HG02588 (cell line): ENCODE data around the gene TNXB.
"Not testable (repeated sequence)": the region's sequence is repeated elsewhere in the genome, so short reads cannot be mapped to it uniquely, and the experiment has no call there.

Source experiments
- ATAC-seq: cut with Tn5 transposase; IDR thresholded peaks from one replicate; pipeline ENCODE4 v1.9.1; 2021; ENCODE audit warnings: mild to moderate bottlenecking, moderate library complexity; ENCODE audit not compliant: unreplicated experiment

TNXB gene

GRCh38 chr6:32067521-32067920, 41.6 kb downstream of the TNXB start:
- ATAC-seq: not testable (repeated sequence)

DNA sequence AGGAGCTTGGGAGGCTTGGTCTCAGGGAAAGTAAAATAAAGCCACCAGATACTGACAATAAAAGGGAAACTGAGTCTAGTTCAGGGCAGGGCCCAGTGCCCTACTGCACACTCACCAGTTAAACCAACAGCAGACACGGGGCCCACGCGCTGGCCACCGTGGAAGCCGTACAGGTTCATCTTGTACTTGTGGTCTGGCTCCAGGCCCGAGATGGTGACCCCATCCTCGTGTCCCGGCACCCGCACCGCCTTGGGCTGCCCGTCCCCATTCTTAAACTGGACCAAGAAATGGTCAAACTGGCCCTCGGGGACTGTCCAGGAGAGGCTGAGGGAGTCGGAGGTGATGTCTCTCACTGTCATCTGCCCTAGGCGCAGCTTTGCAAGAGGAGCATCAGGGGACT, 44.4 kb downstream of the TNXB start:
- no peak for ATAC-seq

DNA sequence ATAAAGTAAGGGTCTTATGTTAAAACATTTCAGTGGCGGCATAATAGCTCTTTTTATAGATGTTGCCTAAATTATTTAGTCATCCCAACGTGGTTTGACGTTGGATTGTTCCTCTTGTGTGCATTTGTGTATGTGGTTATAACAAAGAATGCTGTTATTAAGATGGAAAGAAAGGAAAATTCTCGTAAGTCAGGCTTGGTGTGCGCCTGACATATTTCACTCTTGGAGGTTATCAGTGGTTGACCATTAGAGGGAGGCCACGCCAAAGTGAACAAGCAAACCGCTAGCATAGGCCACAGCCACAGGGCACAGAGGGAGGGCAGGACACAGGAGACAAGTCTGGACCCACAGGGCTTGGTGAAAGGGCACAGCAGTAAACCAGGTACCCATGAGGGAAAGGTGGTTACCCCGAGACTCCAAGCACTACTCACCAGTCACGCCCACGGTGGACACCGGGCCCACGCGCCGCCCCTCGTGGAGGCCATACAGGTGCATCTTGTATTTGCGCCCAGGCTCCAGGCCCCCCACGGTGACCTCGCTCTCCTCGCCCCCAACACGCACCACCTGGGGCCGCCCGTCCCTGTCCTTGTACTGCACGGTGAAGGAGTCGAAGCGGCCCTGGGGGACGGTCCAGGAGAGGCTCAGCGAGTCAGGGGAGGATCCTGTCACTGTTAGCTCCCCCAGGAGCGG, 48.0 kb downstream of the TNXB start:
- no peak for ATAC-seq

DNA sequence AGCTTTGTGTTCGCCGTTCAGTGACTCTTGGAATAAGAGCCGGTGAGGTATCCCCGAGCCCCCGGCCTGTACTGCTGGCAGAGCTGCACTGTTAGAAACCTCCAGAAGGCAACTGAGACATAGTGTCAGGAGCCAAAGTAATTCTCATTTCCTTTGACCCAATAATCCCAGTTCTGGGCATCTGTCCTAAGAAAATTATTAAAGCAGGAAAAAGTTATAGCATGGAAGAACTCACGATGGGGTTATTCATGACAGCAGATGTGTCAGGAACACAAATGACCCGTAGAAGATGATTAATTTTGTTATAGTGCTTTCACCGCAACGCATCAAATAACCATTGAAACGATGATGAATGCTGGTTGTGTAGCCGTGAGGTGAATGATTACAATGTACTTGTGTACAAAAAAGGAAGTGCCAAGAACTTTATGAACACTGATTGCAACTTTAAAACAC, 50.6 kb downstream of the TNXB start:
- no peak for ATAC-seq

- no peak for ATAC-seq
Measured at GRCh38 chr6:32057966-32058365, 51.2 kb downstream of the TNXB start.

GRCh38 chr6:32056254-32056653, 52.9 kb downstream of the TNXB start:
- no peak for ATAC-seq

- not testable (repeated sequence) for ATAC-seq
Measured at GRCh38 chr6:32055756-32056155, 53.4 kb downstream of the TNXB start.

DNA sequence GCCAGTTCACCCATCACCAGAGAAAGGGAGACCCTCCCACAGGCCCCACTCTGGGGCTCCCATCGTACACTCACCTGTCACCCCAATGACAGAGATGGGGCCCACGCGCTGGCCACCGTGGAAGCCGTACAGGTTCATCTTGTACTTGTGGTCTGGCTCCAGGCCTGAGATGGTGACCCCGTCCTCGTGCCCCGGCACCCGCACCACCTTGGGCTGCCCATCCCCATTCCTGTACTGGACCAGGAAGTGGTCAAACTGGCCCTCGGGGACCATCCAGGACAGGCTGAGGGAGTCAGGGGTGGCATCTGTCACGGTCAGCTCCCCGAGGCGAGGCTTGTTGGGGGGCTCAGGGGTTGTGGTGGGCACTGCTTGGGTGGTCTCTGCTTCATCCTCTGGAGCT, 55.8 kb downstream of the TNXB start:
- not testable (repeated sequence) for ATAC-seq

DNA sequence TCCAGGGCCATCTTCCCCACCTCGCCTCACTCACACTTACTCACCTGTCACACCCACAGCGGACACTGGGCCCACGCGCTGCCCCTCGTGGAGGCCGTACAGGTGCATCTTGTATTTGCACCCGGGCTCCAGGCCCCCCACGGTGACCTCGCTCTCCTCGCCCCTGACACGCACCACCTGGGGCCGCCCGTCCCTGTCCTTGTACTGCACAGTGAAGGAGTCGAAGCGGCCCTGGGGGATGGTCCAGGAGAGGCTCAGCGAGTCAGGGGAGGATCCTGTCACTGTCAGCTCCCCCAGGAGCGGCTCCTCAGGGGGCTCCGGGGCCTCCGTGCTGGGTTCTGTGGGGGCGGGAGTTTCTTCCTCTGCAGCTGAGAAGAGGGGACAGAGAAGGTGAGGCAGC, 56.5 kb downstream of the TNXB start:
- ATAC-seq: not testable (repeated sequence)

DNA sequence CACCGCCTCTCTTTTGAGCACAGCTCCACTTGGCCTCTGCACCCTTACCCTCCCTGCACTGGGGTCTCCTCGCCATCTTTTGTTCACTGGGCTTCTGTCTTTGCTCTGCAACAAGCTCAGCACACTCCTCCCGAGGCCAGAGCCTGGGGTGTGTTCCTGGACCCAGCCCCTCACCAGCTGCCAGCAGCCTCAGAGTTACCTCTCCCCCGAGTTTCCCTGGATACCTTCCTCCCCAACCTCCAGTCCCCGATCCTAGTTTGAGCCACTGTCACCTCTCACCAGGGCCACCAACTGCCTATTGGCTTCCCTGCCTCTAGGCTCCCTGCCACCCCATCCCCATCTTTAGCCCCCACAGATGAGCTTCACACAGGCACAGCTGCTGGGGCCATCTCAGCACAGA, 58.6 kb downstream of the TNXB start:
- ATAC-seq: no peak

DNA sequence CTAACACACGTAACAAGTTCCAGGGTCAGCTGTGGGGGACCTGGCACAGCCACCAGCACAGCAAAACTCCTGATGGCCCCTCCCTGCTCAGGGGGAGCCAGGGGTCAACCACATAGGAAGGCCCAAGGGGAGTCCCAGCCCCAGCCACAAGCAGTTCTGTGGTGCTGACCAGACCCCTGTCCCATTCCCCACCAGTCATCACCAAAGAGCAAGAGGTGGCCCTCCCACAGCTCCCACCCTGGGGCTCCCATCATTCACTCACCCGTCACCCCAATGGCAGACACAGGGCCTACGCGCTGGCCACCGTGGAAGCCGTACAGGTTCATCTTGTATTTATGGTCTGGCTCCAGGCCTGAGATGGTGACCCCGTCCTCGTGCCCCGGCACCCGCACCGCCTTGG, 59.4 kb downstream of the TNXB start:
- ATAC-seq: not testable (repeated sequence)

DNA sequence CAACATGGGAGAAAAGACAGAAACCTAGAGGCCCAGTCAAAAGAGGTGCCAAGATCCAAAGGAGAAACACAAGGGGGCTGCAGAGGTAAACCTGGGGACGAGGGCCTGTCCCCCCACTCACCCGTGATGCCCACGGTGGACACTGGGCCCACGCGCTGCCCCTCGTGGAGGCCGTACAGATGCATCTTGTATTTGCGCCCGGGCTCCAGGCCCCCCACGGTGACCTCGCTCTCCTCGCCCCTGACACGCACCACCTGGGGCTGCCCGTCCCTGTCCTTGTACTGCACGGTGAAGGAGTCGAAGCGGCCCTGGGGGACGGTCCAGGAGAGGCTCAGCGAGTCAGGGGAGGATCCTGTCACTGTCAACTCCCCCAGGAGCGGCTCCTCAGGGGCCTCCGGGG, 60.0 kb downstream of the TNXB start:
- not testable (repeated sequence) for ATAC-seq

DNA sequence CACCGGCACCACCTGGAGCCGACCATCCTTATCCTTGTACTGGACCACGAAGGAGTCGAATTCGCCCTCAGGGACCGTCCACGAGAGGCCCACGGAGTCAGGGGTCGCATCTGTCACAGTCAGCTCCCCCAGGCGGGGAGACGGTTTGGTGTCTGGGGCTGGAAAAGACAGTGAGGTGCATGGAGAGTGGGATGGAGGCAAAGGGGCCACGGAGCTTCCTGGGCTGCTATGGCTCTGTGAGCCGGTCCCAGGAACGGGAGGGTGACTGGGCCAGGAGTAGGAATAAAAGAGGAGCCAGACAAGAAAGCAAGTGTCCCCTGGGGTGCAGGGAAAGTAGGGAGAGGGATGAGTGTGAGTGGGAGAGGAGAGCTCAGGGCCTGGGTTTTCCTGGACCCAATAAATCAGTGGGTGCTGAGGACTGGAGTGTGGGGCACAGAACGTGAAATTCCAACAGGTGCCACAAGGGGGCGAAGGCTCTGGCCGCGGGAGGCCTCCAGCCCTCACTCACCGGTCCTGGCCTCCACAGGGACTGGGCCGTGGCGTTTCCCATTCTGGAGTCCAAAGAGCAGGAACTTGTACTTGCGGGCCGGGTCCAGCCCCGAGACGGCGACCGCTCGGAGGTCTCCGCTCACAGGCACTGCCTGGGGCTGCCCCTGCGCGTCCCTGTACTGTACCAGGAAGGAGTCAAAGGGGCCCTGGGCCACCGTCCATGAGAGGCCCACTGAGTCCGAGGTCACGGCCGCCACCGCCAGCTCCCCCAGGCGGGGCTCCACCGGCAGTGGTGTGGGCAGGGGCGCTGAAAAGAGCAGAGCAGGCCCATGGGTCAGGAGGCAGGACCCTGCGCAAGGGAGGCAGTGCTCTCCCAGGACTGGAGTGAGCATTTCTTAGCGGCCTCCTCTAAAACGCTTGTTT, 61.0 kb downstream of the TNXB start:
- peak; percentile 56 for ATAC-seq

DNA sequence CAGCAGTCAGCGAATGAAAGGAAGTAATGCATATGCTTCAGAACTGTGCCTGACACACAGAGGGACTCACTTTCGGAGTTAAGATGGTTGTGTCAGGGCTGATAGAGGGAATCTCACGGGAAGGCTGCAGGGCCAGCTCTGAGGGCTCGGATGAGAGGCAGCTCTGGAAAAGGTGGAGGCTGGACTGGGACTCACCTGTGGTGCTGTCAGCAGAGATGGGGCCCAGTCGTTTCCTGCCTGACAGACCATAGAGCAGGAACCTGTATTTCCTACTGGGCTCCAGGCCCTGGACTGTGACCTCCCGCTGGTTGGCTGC, 61.6 kb downstream of the TNXB start:
- no peak for ATAC-seq

DNA sequence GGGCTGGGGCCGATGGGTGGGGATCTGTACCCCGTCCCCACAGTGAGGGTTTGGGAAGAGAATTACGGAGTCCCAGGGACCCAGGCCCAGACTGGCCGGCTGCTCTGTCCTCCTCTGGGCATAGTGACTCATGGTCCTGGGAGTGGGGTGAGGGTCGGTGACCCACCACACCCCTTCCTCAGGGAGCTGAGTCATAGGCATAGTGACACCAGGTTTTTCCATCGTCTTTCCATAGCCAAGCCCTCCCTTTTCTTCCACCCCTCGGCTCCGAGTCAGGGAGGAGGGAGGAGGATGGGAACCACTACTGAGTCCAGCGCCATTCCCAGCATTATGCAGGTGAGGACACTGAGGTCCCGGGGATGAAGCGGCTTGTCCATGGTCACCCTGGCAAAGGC, 62.1 kb downstream of the TNXB start:
- no peak for ATAC-seq

DNA sequence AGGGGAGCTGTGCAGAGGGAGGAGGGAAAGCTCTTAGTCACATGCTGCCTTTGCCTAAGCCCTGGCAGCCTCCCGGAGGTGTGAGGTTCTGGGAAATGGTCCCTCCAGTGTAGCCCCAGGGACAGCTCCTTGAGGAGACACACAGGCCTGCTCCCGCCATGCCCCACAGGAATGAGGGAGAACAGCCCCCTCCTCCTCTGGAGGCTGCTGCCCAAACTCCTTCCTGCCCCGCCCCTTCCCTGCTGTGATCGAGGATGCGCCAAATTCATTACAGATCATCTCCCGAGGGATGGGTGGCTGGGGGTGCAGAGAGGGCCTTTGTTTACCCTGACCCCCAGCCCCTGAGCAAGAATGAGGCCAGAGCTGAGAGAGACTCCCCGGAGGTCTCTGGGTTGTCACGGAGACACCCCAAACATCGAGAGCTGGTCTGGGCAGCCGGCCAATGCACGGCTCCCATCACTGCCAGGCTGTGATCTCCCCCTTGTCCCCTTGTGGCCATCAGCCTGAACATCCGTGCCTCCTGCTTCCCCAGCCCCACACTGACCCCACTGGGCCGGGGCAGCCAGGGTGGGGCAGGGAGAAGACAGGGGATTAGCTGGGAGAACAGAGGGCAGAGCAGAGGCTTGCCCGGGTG, 62.6 kb downstream of the TNXB start:
- no peak for ATAC-seq

DNA sequence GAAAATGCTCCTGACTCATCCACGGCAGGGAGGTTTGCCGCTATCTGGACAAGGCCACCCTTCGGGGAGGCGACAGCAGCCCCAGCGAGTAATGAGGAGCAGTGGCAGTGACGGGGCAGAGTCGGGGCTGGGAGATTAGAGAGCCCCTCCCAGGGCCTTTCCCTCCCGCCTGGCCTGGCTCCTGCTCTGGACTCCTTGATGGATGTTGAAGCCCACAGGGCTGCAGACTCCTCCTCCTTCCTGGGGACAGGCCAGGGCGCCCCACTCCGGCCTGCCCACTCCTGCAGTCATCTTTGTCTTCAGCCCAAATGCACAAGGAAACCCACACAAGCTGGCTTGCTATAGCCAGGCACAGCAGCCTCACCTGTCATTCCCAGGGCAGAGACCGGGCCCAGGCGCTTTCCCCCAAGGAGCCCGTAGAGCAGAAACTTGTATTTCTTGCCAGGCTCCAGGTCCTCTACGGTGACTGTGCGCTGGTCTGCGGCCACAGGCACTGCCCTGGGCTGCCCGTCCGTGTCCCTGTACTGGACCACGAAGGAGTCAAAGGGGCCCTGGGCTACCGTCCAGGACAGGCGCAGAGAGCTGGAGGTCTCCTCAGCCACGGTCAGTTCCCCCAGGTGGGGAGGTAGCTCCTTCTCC, 63.2 kb downstream of the TNXB start:
- no peak for ATAC-seq

- ATAC-seq: not testable (repeated sequence)
Measured at GRCh38 chr6:32044916-32045315, 64.2 kb downstream of the TNXB start.

DNA sequence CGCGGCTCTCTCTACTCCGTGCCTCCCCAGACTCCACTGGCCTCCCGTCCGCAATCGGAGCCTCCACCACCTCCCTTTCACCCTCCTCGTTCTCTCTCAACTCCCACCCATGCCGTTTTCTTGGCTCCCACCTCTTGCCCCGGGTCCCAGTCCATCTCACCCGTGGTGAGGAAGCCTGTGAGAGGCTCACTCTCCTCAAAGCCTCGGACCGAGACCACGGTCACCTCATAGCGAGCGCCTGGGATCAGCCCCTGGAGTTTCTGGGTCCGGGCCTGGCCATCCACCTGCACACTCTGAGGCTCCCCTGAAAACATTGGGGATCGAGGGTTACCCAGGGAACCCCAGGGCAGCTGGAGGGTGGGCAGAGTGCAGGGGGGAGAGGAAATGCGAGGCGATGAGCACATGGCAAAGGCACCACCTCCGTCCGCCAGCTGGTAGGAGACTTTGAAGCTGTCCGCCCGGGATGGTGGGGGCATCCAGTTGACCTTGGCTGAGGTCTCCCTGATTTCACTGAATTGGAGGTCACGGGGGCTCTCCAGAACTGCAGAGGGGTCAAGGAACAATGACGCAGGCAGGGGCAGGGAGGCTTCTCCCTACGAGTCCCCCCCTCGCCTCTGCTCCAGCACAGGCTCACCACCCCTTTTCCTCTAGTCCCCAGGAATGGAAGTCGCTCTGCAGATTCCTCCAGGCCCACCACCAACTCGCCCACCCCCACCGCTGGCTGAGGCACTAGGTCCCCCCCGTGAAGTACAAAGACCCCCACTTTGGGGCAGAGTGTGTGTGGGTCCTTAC, 65.4 kb downstream of the TNXB start:
- ATAC-seq: not testable (repeated sequence)

DNA sequence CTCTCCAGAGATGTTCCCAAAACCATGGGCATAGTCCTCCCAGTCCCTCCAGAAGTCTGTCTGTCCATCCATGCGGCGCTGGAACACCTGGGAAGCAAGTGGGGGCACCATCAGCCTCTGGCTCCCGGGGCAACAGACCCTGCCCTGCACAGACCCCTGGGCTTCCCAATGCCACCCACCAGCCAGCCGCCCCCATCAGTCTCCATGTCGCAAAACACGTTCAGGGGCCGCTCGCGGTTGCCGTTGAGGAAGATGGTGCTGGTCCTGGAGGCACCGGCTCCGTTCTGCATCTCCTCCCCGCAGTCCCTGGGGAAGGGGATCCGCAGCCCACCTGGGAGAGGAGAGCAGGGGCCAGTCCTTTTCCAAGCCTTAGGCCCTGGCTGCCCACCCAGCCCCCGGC, 66.9 kb downstream of the TNXB start:
- ATAC-seq: not testable (repeated sequence)
